CD4-positive, alpha-beta T cell (primary cell): ENCODE results near the gene KRAS. TPM values are rescaled to one million over a fixed set of nuclear protein-coding genes. Genes with fewer than 3 reads are reported as not detected.
"Not testable (repeated sequence)": the region's sequence is repeated elsewhere in the genome, so short reads cannot be mapped to it uniquely, and the experiment has no call there.

ENCODE experiments used
- ATAC-seq: fragments of 200-7000 bp; cut with Tn5 transposase; one replicate; pipeline ENCODE4 v1.10.0; 2022; ENCODE audit warnings: mild to moderate bottlenecking; ENCODE audit not compliant: poor library complexity
- CTCF ChIA-PET: fragments of 350-600 bp; sonication (Branson Sonifier 250); formaldehyde crosslinking; loops from one replicate; lab custom pipeline; 2021; ENCODE audit warnings: antibody characterized with exemption, inconsistent platforms; lab: Charles Lee
- POLR2A ChIA-PET: fragments of 350-600 bp; sonication (Branson Sonifier 250); formaldehyde crosslinking; loops from one replicate; lab custom pipeline; 2021; ENCODE audit warnings: antibody characterized with exemption, inconsistent platforms; lab: Charles Lee
- DNase-seq, 14 experiments: peaks; one replicate each; pipeline ENCODE4 v3.0.0-alpha.2; 2013 to 2020; ENCODE audit warnings: mixed read lengths in 2 of 14
- H3K27ac ChIP-seq, 2 donors: one replicate each; pipeline versions ENCODE4 v1.5.1 to v1.7.0; 2013; ENCODE audit warnings: low read length in 2 of 2, low read depth in 1 of 2, mild to moderate bottlenecking in 1 of 2
- H3K27me3 ChIP-seq, 2 experiments: 1 replicate in 1 of 2; 2 replicates in 1 of 2; pipeline versions ENCODE4 v1.6.1 to v1.7.0; 2013; ENCODE audit warnings: low read length in 2 of 2, control low read depth in 1 of 2, mild to moderate bottlenecking in 1 of 2, moderate library complexity in 1 of 2; ENCODE audit not compliant: insufficient read depth in 2 of 2, control insufficient read depth in 1 of 2
- H3K36me3 ChIP-seq: one replicate; pipeline ENCODE4 v1.6.1; 2013; ENCODE audit warnings: low read length, control low read depth; ENCODE audit not compliant: insufficient read depth
- H3K4me1 ChIP-seq: one replicate; pipeline ENCODE4 v1.6.1; 2013; ENCODE audit warnings: low read length, control low read depth; ENCODE audit not compliant: insufficient read depth
- H3K4me3 ChIP-seq: one replicate; pipeline ENCODE4 v1.5.1; 2013; ENCODE audit warnings: mild to moderate bottlenecking, low read length, moderate library complexity
- H3K9me3 ChIP-seq, 2 experiments: 1 replicate in 1 of 2; 2 replicates in 1 of 2; pipeline versions ENCODE4 v1.6.1 to v1.7.0; 2013; ENCODE audit warnings: low read length in 2 of 2, mild to moderate bottlenecking in 2 of 2, control low read depth in 1 of 2, moderate library complexity in 1 of 2; ENCODE audit not compliant: control insufficient read depth in 1 of 2, insufficient read depth in 1 of 2
- H3K27ac Mint-ChIP-seq: one replicate; pipeline ENCODE4 v1.8.0; 2020; ENCODE audit warnings: mixed read lengths
- H3K27me3 Mint-ChIP-seq: one replicate; pipeline ENCODE4 v1.8.0; 2021; ENCODE audit warnings: mixed read lengths
- H3K36me3 Mint-ChIP-seq: one replicate; pipeline ENCODE4 v1.8.0; 2021; ENCODE audit warnings: low read depth, mixed read lengths
- H3K4me1 Mint-ChIP-seq: one replicate; pipeline ENCODE4 v1.8.0; 2021; ENCODE audit warnings: low read depth, mixed read lengths
- H3K4me3 Mint-ChIP-seq: one replicate; pipeline ENCODE4 v1.8.0; 2020; ENCODE audit warnings: mild to moderate bottlenecking, mixed read lengths
- H3K9me3 Mint-ChIP-seq: one replicate; pipeline ENCODE4 v1.8.0; 2020; ENCODE audit warnings: mixed read lengths
- CTCF ChIP-seq: fragments of 200-600 bp; IDR thresholded peaks from one replicate; pipeline ENCODE4 v1.8.0; 2022; ENCODE audit warnings: antibody characterized with exemption, mild to moderate bottlenecking
- intact Hi-C, 2 experiments: fragments of 100-400 bp; cut with DNase I in 1 of 2; cut with micrococcal nuclease in 1 of 2; formaldehyde crosslinking; loops; one replicate each; pipeline versions ENCODE4 v1.15.1 to v1.9.0; 2023 to 2025; cut with DNase I, micrococcal nuclease
- total RNA-seq, 174 experiments: library from RNA in 2 of 174; stranded (reverse) in 2 of 174; gene quantifications; one replicate each; pipeline ENCODE4 v1.2.3 and lab custom pipeline; 2021 to 2026

The KRAS gene
- total RNA-seq, 2 experiments from 2014 or later, result 45.0 to 48.7 TPM

GRCh38 chr12:25293653-25294052, 42.9 kb upstream of the KRAS start:
- TF ChIP-seq CTCF, result no peak
- intact Hi-C loops, result no loop called here
- peaks cover 0 to 3% of the 10 kb centered on the region in 2 experiments for H3K9me3 ChIP-seq
- Mint-ChIP-seq H3K9me3 (peaks cover 4% of the 10 kb centered on the region), H3K27me3 (no peaks in the 10 kb centered on the region), H3K36me3 (no peaks in the 10 kb centered on the region), H3K27ac (no peak overlapping the region), H3K4me3 (no peak overlapping the region), H3K4me1 (peaks cover 11% of the 10 kb centered on the region)
- H3K4me3 ChIP-seq, result no peak overlapping the region
- ChIA-PET CTCF (no interaction called here), POLR2A (no interaction called here)
- H3K27me3 ChIP-seq, result no peaks in the 10 kb centered on the region
- ATAC-seq (no peak), DNase-seq (no peak)
- H3K36me3 ChIP-seq, result no peaks in the 10 kb centered on the region
- no peak overlapping the region for H3K27ac ChIP-seq
- H3K4me1 ChIP-seq, result no peaks in the 10 kb centered on the region

DNA sequence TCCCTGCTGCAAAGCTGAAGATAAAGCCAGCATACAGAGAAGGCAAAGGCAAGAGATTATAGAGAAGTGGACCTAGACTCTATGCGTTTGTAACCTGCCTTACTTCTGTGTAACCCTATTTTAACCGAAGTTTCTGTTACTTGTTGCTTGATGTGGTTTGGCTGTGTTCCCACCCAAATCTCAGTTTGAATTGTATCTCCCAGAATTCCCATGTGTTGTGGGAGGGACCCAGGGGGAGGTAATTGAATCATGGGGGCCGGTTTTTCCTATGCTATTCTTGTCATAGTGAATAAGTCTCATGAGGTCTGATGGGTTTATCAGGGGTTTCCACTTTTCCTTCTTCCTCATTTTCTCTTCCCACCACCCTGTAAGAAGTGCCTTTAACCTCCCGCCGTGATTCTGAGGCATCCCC, 42.1 kb upstream of the KRAS start:
- ATAC-seq, H3K9me3 Mint-ChIP-seq, intact Hi-C loops, CTCF ChIA-PET, H3K27me3 ChIP-seq, DNase-seq, H3K4me3 Mint-ChIP-seq, H3K36me3 Mint-ChIP-seq, H3K27ac Mint-ChIP-seq, H3K27ac ChIP-seq, H3K9me3 ChIP-seq, H3K4me1 ChIP-seq, H3K4me3 ChIP-seq, H3K27me3 Mint-ChIP-seq, H3K36me3 ChIP-seq: not testable (repeated sequence)
- peaks cover 11% of the 10 kb centered on the region for H3K4me1 Mint-ChIP-seq
- POLR2A ChIA-PET, result interaction anchor here (0.8 kb wide), 1 partner anchor 31 kb away, joined by 3 read pairs; no protein-coding TSS in a partner anchor

DNA sequence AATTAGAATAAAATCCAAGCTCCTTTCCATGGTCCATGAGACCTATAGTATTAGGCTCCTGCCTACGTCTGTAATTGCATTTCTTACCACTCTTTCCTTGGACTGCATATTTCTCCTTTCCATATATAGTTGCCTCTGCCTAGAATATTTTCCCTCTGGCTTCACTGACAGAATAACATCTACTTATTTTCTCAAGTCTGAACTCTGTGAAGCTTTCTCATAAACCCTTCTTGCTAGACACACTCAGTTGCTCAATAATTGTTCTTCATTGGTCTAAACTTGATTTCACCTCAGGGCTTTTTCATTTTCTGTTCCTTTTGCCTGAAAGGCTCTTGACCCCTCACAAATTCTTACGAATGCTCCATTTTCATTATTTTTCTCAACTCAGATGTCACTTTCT, 36.9 kb upstream of the KRAS start:
- ChIA-PET CTCF (no interaction called here), POLR2A (no interaction called here)
- Histone ChIP-seq H3K36me3 (no peaks in the 10 kb centered on the region), H3K27me3 (no peaks in the 10 kb centered on the region), H3K27ac (no peak overlapping the region), H3K9me3 (peaks cover 0 to 3% of the 10 kb centered on the region in 2 experiments), H3K4me1 (no peaks in the 10 kb centered on the region), H3K4me3 (no peak overlapping the region)
- TF ChIP-seq CTCF, result no peak
- H3K4me1 Mint-ChIP-seq, result peaks cover 16% of the 10 kb centered on the region
- no peaks in the 10 kb centered on the region for H3K27me3 Mint-ChIP-seq
- ATAC-seq (no peak), DNase-seq (no peak)
- peaks cover 4% of the 10 kb centered on the region for H3K9me3 Mint-ChIP-seq
- no peak overlapping the region for H3K27ac Mint-ChIP-seq
- no peak overlapping the region for H3K4me3 Mint-ChIP-seq
- intact Hi-C loops, result no loop called here
- H3K36me3 Mint-ChIP-seq, result no peaks in the 10 kb centered on the region

DNA sequence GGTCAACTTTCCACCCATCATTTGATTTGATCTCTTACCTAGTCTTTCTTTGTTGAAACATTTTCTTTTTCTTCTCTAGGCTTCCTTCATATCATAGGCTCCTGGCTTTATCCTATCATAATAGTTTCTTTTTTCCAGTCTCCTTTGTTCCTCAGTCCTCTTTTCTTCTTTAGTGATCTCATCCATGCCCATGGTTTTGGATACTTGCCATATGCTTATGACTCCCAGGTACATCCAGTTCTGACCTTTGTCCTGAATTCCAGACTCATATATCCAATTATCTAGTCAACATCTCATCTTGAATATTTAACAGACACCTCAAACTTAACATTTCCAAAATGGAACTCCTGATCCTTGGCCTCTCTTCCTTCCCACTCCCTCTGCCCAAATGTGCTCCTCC, 36.1 kb upstream of the KRAS start:
- no peaks in the 10 kb centered on the region for H3K36me3 ChIP-seq
- ATAC-seq, result no peak
- Mint-ChIP-seq H3K27me3 (no peaks in the 10 kb centered on the region), H3K4me3 (no peak overlapping the region), H3K9me3 (peaks cover 4% of the 10 kb centered on the region), H3K27ac (no peak overlapping the region), H3K4me1 (peaks cover 21% of the 10 kb centered on the region), H3K36me3 (no peaks in the 10 kb centered on the region)
- peaks cover 0 to 1% of the 10 kb centered on the region in 2 experiments for H3K9me3 ChIP-seq
- POLR2A ChIA-PET, result no interaction called here
- no peaks in the 10 kb centered on the region for H3K27me3 ChIP-seq
- intact Hi-C loops, result no loop called here
- H3K27ac ChIP-seq, result no peak overlapping the region
- no peak for TF ChIP-seq CTCF
- no peak for DNase-seq
- CTCF ChIA-PET, result no interaction called here
- no peaks in the 10 kb centered on the region for H3K4me1 ChIP-seq
- H3K4me3 ChIP-seq, result no peak overlapping the region
